ENCODE data around the gene CCDC13. TPM values are rescaled to one million over a fixed set of nuclear protein-coding genes. Genes with fewer than 3 reads are reported as not detected.

CCDC13 gene
- total and polyA plus RNA-seq, 7 donors = 0.30 to 1.2 (median 0.64) TPM

DNA sequence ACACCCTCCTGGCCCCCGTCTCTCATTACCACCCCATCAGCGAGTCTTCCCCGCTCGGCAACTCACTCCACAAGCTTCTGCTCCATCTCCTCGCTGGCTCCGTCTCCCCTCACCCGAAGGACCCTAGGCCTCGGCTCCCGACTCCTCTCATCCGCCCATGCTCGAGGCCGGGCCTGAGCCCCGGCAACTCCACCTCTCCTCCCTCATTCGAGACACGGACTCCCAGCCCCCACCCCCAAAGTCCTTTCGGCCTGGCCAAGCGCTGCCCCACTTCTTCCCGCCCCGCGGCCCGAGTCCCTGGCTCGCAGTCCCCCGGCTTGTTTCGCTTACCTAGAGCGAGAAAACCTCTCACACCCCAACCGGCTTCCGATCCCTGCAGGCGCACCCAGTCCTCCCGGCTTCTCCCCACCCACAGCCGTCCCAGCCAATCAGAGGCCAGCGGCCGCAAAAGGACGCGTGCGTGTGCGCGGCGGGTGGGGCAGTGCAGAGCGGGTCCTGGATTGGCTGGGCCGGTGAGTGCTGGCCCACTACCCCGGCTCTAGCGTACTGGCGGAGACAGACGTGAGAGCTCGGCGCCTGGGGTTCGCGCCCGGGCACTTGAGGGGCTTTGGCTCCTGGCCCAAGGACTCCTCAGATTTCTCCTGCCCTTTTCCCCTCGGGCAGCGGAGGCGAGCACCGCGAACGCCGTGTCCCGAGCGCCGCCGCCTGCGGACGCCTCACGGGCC, 31.2 kb upstream of the CCDC13 start, which contains the start of gene HIGD1A:
Gene HIGD1A (minus strand): TSS at position 385 of the 725 bp plus-strand sequence. CDS start 10,237 bp downstream, outside the sequence.
- peak; percentile 98 to 100 (median 100) for ATAC-seq
- H3K27ac ChIP-seq = peak within 1 kb of the TSS; percentile 92
- H3K4me1 ChIP-seq = peaks cover 34% of the 10 kb centered on the region
- H3K36me3 ChIP-seq (ENCODE audit: insufficient read depth in 1 of 2, low read depth in 1 of 2) = no peaks in the 10 kb centered on the region
- H3K9me3 ChIP-seq = no peaks in the 10 kb centered on the region
- no peaks in the 10 kb centered on the region for H3K27me3 ChIP-seq (ENCODE audit: insufficient read depth in 3 of 3, low read length in 2 of 3)
- peak; percentile 95 to 98 for DNase-seq
- intact Hi-C loops (cut with DNase I) = no loop called here
- WGBS, 3 donors = 0 to 1% (median 1%) methylated on average over 53 to 63 of the region's 63 CpGs
- peak within 1 kb of the TSS; percentile 83 for H3K4me3 ChIP-seq
- TF ChIP-seq, protein P1, sequence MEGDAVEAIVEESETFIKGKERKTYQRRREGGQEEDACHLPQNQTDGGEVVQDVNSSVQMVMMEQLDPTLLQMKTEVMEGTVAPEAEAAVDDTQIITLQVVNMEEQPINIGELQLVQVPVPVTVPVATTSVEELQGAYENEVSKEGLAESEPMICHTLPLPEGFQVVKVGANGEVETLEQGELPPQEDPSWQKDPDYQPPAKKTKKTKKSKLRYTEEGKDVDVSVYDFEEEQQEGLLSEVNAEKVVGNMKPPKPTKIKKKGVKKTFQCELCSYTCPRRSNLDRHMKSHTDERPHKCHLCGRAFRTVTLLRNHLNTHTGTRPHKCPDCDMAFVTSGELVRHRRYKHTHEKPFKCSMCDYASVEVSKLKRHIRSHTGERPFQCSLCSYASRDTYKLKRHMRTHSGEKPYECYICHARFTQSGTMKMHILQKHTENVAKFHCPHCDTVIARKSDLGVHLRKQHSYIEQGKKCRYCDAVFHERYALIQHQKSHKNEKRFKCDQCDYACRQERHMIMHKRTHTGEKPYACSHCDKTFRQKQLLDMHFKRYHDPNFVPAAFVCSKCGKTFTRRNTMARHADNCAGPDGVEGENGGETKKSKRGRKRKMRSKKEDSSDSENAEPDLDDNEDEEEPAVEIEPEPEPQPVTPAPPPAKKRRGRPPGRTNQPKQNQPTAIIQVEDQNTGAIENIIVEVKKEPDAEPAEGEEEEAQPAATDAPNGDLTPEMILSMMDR (IDR thresholded peaks at IDR 0.05) = no peak

DNA sequence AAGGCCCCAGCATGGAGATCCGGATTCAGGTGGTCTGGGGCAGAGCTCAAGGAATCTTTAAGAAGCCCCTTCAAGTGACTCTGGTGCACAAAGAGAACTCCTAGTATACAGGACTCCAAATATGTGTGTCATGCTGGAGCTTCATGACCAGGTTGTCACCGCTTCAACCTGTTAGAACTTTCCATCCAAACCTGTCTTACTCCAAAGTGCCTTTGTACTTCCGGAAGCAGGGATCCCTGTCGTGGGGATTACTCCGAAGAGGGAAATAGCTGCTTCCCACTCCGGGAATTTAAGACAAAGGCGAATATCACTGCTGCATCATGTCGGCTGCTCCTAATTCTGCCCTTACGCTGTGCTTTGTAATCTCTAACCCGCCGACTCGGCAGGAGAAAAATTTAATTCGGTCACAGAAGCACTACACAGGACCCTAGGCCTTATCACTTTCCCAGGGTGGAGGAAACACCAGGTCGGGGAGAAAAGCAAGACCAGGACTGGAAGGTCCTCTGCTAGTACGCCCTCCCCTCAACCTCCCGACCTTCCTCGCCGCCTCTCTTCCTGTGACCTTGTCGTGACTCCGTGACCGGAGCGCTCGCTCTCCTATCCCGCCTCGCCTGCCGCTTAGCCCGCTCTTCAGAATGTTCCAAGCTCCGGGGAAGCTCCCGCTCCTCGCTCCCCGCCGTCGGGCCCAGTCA, 30.5 kb upstream of the CCDC13 start:
- DNase-seq = no peak
- H3K27me3 ChIP-seq (ENCODE audit: insufficient read depth in 3 of 3, low read length in 2 of 3) = no peaks in the 10 kb centered on the region
- peaks cover 34% of the 10 kb centered on the region for H3K4me1 ChIP-seq
- WGBS, 3 donors = 1% methylated on average over 32 to 33 of the region's 33 CpGs
- H3K27ac ChIP-seq = peak overlapping the region; percentile 92
- no peaks in the 10 kb centered on the region for H3K9me3 ChIP-seq
- intact Hi-C loops (cut with DNase I) = no loop called here
- H3K36me3 ChIP-seq (ENCODE audit: insufficient read depth in 1 of 2, low read depth in 1 of 2) = no peaks in the 10 kb centered on the region
- peak; percentile 57 to 65 (median 62) for ATAC-seq
- peak overlapping the region; percentile 83 for H3K4me3 ChIP-seq
- TF ChIP-seq, protein P1 (IDR thresholded peaks at IDR 0.05) = no peak

DNA sequence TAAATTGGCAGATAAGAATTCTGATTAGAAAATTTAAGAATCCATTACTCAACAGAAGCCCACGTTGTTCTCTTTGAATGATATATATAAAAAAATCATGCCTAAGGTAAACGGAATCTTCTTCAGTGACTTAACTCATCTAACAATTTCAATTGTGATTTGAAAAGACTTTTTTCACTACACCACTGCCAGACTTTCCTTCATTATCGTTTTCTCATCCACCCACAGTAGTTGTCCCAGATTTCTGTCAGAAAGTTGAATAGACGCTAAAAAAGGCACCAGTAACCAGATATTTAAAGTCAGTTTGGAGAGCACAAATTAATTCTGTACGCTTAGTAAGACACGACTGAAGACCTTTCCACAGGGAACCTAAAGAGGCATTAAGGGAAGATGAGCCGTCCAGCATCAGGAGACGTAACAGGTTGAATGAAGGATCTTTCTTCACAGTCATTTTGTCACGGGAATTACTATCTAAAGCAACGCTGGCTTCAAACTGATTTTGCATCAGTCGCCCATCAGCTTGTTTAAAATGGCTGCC, 29.9 kb upstream of the CCDC13 start:
- intact Hi-C loops (cut with DNase I) = no loop called here
- no peak for DNase-seq
- ATAC-seq = peak in 1 of 4 donors; percentile 35
- Histone ChIP-seq H3K27me3 (ENCODE audit: insufficient read depth in 3 of 3, low read length in 2 of 3) (no peaks in the 10 kb centered on the region), H3K4me1 (peaks cover 34% of the 10 kb centered on the region), H3K27ac (peak overlapping the region; percentile 92), H3K36me3 (ENCODE audit: insufficient read depth in 1 of 2, low read depth in 1 of 2) (no peaks in the 10 kb centered on the region), H3K4me3 (peak overlapping the region; percentile 83), H3K9me3 (no peaks in the 10 kb centered on the region)
- 27 to 36% (median 31%) methylated on average over 11 of the region's 11 CpGs for WGBS, 3 donors
- TF ChIP-seq, protein P1 (IDR thresholded peaks at IDR 0.05) = no peak

DNA sequence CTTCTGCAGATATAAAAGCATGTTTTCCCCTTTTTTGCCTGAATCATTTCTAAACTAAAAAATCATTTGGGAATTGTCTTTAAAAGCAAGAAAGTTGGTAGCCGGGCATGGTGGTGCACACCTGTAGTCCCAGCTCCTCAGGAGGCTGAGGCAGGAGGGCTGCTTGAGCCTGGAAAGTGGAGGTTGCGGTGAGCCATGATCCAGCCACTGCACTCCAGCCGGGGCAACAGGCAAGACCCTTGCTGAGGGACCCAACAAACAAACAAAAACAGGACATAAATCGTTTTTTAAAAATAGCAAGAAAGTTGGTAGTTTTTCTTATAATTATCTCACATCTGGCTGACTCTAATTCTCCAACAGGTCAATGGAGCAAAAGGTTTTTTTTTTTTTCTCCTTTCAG, 28.7 kb upstream of the CCDC13 start:
- peak overlapping the region; percentile 92 for H3K27ac ChIP-seq

More for the DNA sequence above, 28.7 kb upstream of the CCDC13 start:
- intact Hi-C loops (cut with DNase I) = no loop called here
- DNase-seq (no peak), ATAC-seq (no peak)
- H3K4me1 ChIP-seq = peaks cover 34% of the 10 kb centered on the region
- TF ChIP-seq, protein P1 (IDR thresholded peaks at IDR 0.05) = no peak
- WGBS, 3 donors = 95 to 97% (median 96%) methylated on average over 4 of the region's 4 CpGs
- no peak overlapping the region for H3K4me3 ChIP-seq
- no peaks in the 10 kb centered on the region for H3K27me3 ChIP-seq (ENCODE audit: insufficient read depth in 3 of 3, low read length in 2 of 3)
- H3K9me3 ChIP-seq = no peaks in the 10 kb centered on the region
- no peaks in the 10 kb centered on the region for H3K36me3 ChIP-seq (ENCODE audit: insufficient read depth in 1 of 2, low read depth in 1 of 2)

Data from psoas muscle (tissue), 8 donors.